GM12872 (cell line): ENCODE data around the gene SERPINB8.
A peak's percentile ranks its signal among the peaks of the same experiment; 100 is the strongest.

Experiments
- CTCF ChIP-seq: IDR thresholded peaks from 3 replicates; pipeline ENCODE4 v1.5.1; 2011; ENCODE audit warnings: low read depth, mild to moderate bottlenecking, low read length, moderate library complexity; ENCODE audit not compliant: insufficient read depth

Gene SERPINB8

DNA sequence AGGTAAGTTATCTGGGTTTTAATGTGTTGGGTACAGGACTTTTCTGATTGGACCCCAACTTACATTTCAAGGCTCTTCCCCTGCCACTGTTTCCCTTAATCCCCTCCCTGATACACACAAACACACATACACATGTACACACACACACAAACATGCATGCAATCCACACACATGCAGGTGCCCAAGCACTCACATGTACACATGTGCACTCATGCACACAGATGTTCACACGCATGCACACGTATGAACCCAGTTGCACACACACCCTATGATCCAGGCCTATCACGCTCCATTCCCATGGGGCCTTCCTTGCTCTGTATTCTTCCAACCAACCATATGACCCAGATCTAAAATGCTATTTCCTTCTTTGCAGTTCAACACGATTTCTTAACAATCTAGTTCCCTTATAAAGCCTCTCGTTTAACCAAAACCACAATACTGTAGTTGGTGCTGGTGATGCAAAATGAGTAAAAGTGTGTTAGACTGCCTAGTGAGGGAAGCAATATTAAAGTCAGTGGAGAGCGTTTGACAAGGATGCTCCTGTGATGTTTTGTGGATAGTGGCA lies 11.1 kb downstream of the SERPINB8 start:
- TF ChIP-seq CTCF: no peak

DNA sequence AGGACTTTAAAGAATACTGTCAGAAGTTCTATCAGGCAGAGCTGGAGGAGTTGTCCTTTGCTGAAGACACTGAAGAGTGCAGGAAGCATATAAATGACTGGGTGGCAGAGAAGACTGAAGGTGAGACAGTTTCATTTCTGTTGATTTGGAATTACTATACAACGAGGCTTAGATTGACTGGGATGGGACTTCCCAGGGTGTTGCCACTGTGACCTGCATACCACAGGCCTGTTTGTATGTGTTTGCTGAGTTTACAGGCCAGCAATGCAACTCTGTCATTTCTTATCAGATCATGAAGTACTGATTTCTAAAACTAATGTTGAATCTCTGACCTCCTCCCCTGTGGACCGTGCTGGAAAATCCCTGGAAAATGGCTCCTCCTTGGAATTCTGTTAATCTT lies 11.8 kb downstream of the SERPINB8 start:
- no peak for TF ChIP-seq CTCF

GRCh38 chr18:63982361-63982760 lies 12.5 kb downstream of the SERPINB8 start:
- TF ChIP-seq CTCF: no peak

DNA sequence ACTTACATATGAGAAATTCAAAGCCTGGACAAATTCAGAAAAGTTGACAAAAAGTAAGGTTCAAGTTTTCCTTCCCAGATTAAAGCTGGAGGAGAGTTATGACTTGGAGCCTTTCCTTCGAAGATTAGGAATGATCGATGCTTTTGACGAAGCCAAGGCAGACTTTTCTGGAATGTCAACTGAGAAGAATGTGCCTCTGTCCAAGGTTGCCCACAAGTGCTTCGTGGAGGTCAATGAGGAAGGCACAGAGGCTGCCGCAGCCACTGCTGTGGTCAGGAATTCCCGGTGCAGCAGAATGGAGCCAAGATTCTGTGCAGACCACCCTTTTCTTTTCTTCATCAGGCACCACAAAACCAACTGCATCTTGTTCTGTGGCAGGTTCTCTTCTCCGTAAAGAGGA lies 17.0 kb downstream of the SERPINB8 start:
- TF ChIP-seq CTCF: no peak

DNA sequence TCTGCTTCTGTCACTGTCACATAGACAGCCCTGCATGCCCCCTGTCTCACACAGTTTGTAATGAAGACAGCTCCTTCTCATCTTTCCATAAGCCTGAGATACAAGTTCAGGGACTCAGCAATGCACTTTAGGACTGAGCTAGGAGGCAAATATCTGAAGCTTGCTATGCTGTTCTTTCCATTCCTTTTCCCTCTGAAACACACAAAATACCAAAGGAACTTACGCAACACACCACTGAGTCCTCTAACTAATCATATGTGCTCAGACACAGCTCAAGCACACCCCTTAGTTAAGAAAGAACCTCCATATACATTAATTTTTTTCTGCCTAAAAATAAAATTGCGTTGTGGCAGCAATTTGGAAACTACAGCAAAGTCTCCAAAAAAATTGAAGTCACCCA lies 17.9 kb downstream of the SERPINB8 start:
- no peak for TF ChIP-seq CTCF

GRCh38 chr18:63992751-63993150 lies 22.9 kb downstream of the SERPINB8 start:
- no peak for TF ChIP-seq CTCF

DNA sequence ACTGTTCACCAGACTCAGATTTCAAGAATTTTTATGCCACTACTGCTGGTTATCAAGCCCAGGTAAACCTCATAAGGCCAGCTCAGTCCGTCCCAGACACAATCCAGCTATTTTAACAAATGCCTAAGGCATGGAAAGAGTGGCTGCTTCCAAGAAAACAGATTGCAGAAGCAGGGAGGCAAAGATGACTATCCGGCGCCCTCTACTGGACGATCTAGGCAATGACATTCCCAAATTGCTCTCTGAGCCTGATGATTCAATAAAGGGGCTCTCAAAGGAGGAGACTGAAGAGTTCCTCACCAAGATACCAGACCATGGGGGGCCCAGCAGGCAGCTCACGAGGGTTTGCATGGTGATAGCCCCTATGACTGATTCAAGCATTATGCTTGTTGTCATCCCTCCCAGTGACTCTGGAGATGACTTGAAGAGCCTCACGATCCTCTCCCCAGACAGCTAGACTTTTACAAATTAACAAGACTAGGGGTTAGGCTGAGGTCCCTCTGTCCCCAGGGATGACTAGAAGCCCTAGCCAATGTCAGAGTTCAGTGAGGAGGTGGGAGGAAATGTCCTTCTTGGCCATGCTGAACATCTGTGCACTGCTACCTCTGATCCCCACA lies 25.0 kb downstream of the SERPINB8 start:
- peak; percentile 92 for TF ChIP-seq CTCF
